Prostate gland (tissue), 2 donors: ENCODE data around the gene PROKR2.

ENCODE experiments used
- POLR2AphosphoS5 ChIP-seq: sonication (generic); formaldehyde crosslinking; IDR thresholded peaks from one replicate; pipeline ENCODE4 v1.6.1; 2017; ENCODE audit warnings: antibody characterized with exemption
- TF ChIP-seq, protein P1 (sequence below), 4 experiments: fragments of 200-600 bp in 2 of 4; fragments of 450-650 bp in 2 of 4; sonication (generic) in 2 of 4; IDR thresholded peaks; 1 replicate in 3 of 4; 2 replicates in 1 of 4; pipeline ENCODE4 v1.5.1; 2016 to 2019; ENCODE audit warnings: antibody characterized with exemption in 4 of 4, mild to moderate bottlenecking in 2 of 4, moderate library complexity in 2 of 4

- TF ChIP-seq, protein P1, sequence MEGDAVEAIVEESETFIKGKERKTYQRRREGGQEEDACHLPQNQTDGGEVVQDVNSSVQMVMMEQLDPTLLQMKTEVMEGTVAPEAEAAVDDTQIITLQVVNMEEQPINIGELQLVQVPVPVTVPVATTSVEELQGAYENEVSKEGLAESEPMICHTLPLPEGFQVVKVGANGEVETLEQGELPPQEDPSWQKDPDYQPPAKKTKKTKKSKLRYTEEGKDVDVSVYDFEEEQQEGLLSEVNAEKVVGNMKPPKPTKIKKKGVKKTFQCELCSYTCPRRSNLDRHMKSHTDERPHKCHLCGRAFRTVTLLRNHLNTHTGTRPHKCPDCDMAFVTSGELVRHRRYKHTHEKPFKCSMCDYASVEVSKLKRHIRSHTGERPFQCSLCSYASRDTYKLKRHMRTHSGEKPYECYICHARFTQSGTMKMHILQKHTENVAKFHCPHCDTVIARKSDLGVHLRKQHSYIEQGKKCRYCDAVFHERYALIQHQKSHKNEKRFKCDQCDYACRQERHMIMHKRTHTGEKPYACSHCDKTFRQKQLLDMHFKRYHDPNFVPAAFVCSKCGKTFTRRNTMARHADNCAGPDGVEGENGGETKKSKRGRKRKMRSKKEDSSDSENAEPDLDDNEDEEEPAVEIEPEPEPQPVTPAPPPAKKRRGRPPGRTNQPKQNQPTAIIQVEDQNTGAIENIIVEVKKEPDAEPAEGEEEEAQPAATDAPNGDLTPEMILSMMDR (IDR thresholded peaks at IDR 0.05), result no peak
- no peak for TF ChIP-seq POLR2AphosphoS5
Observed at GRCh38 chr20:5279661-5280060, 37.1 kb downstream of the PROKR2 start.
